Medulla oblongata (tissue), 1 donor: ENCODE data around the gene L3MBTL4.
"Not testable (repeated sequence)": the region's sequence is repeated elsewhere in the genome, so short reads cannot be mapped to it uniquely, and the experiment has no call there.

ENCODE experiments used
- DNase-seq: peaks from one replicate; pipeline ENCODE4 v3.0.0-alpha.2; 2015; ENCODE audit errors: extremely low spot score

L3MBTL4 gene

DNA sequence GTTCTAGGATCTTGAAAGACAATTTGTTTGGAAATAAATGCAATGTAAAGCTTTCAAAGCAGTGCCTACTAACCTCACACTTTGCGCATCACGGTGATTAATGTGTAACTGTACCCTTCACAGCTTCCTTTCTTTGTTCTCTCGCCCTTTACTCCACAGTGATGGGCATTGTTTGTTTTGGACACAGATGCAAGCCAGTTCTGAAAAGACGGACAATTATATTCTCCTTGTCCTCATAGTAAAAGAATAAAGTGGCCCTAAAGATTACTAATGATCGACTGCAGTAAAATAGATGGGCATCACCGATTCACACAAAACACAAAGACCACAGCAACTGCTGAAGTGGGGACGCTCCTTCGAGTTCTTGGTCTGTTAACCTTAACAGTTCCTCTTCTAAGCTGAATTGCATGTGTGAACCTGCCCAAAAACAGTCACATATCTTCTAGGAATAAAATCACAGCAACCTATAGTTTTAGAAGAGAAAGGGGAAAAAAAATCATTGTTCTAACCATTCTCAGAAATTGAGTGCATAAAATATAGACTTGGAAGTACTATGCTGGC is 7.7 kb downstream of the L3MBTL4 start:
- peak; percentile 59 for DNase-seq

DNA sequence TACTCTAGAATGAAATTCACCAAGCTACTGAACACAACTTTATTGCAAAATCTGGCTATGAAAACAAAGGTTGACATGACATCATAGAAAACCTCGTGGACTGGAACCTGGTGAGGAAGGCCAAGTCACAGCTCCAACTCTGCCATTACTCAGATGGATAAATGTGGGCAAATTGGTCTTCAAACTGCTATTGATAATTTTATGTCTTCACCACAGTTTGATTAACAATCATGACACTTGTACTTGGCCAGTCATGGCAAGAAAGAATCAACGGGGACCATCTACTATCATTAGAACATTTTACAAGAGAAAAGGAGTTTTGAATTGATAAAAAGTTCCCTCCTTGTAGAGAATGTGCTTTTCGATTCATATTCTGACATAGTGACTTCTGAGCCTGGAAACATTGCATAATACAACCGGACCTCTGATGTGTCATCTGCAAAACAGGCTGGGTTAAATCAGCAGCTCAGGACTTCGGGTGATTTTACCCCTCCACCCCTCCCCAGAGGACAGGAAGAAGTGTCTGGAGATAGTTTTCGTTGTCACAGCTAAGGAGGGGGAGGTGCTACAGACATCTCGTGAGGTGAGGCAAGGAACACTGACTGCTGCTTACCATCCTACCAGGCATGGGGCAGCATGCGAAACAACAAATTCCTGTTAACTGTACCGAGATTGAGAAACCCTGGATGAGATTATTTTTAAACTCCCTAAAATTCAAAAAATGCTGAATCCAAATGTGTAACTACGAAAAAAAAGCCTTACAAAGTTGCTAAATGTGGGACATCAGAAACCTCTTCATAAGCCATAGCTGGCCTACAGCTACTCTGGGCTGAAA is 8.4 kb downstream of the L3MBTL4 start:
- peak; percentile 9 for DNase-seq

DNA sequence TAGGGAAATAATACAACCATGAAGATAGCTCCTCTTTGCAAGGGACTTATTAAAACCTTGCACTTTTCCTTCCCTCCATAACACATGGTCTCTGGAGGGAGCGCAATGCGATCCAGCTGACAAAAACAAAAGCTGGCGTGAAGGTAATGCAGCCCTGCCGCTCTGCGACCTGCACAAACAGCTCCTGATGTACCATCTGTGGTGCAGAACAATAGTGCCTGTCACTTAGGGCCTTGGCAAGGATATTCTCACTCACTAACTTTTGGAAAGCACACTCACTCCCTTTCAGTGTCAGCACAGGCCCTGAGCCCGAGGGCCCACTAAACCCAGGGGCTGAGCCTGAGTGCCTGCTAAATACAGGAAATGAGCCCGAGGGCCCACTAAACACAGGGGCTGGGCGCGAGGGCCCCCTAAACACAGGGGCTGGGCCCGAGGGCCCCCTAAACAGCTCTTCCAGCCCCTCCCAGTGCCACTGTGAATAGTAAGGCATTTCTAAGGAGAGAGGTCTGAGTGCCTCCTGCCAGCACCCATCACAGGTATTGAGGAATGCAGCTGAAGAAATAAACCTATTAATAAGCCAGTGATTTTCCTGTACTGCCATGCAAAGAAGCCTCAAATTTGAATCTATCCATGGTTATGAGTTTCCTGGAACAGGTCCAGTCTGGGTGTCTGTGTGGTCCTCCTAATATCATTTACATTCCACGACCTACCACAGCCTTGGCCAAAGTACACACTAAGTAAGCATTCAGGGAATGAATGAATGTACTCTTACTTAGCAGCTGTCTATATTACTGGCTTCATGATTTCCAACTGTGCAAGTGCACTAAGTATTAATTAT is 9.3 kb downstream of the L3MBTL4 start:
- DNase-seq: peak; percentile 33

DNA sequence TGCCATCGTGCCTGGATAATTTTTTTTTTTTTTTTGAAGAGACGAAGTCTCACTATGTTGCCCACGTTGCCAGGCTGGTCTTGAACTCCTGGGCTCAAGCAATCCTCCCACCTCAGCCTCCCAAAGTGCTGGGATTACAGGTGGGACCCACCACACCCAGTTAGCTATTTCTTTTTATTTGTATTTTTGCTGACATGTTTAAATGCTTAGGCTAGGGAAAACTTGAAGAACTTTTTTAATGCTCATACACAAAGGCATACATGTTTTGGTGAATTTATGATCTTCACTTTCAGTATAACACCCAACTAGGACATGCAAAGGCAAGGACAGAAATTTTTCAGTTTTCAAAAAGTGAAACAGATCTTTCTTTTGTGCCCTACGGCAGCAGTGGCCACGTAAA is 9.9 kb downstream of the L3MBTL4 start:
- no peak for DNase-seq

DNA sequence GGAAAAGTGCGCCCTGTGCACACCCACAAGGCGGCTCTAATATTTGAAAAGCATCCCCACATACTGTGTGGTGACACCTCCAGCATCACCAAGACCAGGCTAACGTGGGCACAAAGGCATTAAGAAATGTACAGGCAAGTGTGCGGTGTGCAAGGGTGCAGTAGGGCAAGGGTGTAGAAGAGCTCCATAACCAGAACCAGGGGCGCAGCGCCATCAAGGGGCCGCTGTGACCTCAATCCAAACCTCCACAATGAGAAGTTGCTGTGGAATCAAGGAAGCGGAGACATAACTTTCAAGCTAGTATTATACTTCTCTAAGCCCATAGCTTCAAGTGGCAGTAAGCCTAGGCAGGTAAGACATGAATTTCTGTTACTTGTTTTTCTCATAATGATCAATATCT is 13.0 kb downstream of the L3MBTL4 start:
- DNase-seq: no peak

DNA sequence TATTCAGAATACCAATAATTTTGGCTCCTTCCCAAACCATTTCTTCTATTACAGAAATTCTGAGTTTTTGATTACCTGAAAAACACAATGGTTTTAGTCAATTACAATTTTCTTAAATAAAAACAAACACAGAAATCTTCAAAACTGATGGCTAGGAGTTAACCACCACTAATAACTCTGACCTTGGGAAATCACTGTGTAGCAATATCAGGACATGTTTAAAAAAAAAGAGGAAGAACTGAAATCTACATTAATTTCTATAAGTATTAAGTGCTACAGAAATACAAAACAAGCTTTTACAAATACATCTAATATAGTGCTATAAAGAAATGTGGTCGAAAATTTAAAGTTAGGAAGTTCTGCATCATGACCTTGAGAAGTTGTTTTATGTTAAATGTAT is 14.9 kb downstream of the L3MBTL4 start:
- no peak for DNase-seq

DNA sequence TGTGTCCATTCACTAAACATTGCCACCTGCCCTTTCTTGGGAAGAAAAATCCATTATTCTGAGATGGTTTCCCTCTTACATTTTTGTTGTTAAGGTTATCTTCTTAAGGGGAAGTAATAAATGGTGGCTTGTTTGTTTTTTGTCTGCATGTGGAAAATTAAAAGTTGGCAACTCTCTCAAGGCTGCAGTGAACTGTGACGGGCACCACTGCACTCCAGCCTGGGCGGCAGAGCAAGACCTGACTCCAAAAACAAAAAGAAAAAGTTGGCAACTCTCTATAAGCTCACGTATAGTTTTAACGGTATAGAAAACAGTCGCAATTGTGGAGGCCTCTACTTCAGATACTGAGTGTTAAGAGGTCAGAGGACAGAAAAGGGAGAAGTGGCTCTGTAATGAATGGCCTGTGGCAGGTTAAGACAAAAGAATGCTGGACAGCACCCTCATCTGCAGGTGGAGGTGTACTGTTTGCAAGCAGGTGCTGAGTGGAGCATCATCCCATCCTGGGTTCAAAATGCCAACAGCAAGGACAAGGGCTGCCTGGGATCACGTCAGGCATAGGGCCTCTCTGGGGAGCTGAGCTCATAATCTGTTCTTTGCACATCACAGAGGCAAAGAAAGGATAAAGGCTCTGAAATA is 16.7 kb downstream of the L3MBTL4 start:
- no peak for DNase-seq

DNA sequence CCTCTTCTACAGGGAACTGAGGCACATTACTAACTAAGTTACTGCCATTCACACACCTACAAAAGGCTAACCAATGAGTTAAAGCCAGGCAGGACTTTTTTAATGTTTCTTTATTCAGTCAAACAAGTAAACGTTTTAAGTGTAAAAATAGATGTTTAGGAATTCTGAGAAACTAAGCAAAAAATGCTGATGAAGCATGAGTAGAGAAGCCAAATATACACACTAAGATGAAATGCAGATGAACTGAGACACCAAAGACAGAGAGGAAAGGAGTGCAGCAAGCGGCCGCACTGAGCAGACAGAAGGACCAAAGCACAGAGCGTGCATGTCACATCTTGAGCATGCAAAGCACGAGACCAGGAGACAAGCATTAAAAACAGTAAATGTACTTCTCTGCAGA is 17.9 kb downstream of the L3MBTL4 start:
- DNase-seq: no peak

DNA sequence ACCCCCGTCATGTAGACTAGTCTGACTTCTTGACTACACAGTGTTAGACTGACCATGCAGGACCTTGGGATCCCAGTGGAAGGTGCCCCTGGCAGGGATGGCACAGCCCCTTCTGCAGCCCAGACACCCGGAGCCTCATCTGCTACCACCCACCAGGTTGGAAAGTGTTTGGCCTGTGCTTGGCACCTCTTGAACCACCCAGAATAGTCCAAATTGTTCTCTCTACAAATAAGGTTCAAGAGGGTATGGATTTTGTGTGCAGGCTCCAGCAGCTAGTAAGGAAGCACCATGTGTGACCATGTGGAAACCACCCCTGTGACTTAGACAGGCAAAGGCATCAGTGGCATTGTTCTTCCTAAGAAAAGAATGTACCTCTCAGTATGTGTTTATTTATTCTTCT is 18.4 kb downstream of the L3MBTL4 start:
- no peak for DNase-seq

DNA sequence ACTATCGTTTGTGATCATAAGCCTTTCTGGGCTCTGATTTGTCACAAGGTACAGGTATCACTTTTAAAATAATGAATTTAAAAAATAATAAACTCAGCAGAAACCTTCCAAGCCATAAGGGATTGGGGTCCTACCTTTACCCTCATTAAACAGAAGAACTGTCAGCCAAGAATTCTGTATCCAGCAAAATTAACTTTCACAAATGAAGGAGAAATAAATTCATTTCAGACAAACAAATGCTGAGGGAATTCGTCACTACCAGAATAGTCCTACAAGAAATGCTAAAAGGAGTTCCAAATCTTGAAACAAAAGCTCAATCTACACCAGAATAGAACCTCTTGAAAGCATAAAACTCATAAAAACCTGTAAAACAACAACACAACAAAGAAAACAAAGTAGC is 25.7 kb downstream of the L3MBTL4 start:
- DNase-seq: no peak

DNA sequence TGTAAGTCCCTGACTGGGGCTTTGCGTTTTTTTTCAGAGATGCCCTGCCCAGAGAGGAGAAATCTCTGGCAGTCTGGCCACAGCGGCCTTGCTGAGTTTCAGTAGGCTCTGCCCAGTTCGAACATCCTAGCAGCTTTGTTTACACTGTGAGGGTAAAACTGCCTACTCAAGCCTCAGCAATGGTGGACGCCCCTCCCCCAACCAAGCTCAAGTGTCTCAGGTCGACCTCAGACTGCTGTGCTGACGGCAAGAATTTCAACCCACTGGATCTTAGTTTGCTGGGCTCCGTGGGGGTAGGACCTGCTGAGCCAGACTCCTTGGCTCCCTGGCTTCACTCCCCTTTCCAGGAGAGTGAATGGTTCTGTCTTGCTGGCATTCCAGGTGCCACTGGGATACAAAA is 31.7 kb downstream of the L3MBTL4 start:
- no peak for DNase-seq

DNA sequence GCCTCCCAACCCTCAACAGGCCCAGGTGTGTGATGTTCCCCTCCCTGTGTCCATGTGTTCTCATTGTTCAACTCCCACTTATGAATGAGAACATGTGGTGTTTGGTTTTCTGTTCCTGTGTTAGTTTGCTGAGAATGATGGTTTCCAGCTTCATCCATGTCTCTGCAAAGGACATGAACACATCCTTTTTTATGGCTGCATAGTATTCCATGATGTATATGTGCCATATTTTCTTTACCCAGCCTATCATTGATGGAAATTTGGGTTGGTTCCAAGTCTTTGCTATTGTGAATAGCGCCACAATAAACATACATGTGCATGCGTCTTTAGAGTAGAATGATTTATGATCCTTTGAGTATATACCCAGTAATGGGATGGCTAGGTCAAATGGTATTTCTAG is 37.2 kb downstream of the L3MBTL4 start:
- DNase-seq: not testable (repeated sequence)

DNA sequence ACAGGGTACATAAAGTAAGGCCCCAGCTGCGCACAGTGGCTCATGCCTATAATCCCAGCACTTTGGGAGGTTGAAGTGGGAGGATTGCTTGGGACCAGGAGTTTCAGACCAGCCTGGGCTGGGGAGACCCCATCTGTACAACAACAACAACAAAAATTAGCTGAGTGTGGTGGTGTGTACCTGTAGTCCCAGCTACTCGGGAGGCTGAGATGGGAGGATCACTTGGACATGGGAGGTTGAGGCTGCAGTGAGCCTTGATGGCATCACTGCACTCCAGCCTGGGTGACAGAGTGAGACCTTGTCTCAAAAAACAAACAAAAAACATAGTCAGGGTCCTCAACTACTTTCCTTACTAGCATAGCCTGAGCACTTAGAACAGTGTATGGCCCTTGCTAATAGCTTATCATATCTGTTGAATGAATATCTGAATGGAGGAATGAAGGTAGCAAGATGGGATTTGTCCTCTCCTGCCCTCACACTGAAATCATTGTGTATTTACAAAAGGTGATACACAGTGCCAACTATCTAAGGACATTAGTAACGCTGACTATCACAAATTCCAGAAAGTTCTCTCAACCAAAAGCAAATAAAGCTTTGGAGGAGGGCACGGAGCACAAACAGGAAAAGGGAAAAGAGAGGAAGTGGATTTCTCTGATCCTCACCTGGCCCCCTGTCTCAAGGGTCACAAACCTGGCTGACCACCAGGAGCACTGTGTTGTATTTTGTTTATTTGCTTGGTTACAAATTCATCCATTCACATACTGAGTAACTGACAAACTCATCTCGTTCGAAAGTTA is 38.1 kb downstream of the L3MBTL4 start:
- no peak for DNase-seq

DNA sequence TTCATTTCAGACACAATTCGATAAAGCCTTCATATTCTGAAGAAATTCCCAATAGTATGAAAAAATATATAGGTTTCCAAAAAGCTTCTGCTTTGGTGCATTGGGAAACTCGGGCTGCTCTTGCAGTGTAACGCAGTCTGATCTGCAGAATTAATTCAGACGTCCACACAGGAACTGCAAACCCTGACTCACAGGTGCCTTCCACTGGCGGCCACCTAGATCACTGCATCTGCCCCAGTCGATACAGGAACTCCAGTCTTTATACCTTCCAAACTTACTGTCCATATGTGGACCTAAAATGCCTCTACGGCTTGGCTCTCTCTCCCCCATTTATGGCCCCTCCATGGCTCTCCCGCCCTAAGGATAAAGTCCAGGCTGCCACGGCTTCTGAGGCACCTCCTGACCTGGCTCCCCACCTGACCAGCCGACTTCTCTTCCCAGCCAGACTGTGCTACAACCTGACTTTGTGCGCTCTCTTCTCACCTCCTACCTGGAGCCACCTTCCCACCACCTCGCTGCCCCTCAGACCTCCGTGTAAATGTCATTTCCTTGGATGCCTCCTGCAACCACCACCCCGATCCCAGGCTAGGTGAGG is 39.7 kb downstream of the L3MBTL4 start:
- DNase-seq: no peak

DNA sequence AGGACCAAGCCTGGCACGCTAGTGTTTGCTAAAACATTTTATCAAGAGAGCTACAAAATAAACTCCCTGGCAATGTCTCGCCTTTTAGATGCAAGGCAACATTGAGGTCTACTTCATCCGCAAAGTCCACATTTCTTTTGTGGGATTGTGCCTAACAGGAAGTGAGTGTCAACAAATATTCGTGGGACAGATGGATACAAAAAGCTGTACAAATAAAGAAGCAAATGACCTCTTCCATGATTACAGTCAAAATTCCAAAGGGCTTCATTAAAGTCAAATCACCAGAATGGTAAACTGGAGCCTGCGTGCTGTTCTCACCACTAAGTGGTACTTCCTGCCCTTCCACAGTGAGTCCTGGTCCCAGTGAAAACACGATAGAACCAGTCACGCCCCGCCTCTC is 40.4 kb downstream of the L3MBTL4 start:
- DNase-seq: no peak

DNA sequence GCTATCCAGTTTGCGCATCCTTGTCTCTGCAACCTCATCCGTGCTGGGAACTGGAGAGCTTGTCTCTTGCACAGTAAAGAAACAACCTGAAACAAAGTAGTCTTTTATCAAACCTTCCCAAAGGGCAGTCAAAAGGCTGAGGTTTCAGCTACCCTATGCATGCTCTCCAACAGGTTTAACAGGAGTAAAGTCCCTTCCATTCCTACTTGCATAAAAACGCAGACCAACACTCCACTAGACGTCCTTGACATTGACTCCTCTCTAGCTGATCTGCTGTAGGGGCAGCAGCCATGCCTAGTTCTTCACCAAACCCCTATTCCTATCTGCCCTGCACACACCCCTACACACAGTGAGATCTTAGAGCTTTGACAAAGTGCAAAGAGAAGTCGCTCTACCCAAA is 41.5 kb downstream of the L3MBTL4 start:
- no peak for DNase-seq

DNA sequence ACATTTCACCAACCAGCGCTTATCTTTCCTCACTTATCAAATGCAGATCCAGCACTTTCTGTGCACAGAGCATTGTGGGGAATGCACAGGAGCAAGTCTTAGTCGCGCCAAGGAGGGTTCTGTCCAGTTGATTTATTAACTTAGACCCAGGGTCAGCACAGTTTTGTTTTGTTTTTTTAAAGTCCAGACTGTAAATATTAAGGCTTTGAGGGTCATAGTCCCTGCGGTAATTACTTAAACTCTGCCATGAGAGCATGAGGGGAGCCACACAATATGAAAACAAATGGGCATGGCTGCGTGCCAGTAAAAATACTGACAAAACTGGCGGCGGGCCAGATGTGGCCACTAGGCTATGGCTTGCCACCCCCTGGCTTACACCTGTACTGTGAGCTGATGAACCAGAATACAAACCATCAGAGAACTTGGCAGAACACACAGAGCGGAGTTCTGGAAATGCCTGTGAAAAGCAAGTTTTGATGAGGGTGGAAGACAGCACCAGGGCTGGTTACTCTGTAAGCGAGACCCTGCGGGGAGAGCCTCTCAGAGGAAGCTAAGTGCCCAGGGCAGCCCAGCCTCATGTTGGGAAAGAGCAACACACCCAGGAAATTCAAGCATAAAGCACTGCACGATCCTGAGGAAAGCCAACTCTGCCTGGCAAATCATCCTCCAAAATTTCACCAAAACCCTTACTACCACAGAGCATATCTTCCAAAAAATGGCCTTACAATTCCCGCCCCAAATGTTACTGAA is 43.6 kb downstream of the L3MBTL4 start:
- DNase-seq: no peak

DNA sequence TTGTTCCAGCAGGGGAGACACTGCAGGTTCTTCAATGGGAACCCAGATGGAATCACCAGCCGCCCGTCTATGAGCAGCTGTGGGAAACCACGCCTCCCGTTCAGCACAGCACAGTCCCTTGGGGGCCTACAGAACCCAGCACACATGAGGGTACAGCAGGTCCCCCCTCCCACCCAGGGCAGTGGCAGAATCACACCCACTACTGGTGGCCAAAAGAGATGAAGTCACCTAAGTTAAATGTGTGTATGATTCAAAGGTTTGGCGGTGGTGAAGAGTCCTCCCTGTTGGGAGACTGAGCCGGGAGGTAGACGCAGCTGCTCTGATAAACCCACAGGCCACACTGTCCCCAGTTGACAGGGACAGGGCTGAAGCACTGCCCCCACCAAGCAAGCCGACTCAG is 44.3 kb downstream of the L3MBTL4 start:
- no peak for DNase-seq

DNA sequence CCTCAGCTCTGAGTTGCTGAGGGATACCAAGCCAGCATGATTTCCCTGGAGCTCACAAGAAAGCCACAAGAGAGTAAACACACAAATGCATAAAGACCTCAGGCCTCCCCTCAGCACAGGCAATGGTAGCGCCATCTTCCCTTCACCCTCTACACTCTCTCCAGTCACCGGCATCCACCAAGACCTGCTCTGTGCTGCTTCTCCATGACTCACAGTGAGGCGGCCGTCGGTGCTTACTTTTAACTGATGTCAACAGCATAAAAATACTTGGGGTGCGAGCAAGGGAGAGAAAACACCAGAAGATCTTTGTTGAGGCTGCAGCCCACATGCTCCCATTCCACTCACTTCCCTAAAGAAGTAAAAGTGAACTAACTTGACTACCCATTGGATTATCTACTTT is 46.7 kb downstream of the L3MBTL4 start:
- no peak for DNase-seq

DNA sequence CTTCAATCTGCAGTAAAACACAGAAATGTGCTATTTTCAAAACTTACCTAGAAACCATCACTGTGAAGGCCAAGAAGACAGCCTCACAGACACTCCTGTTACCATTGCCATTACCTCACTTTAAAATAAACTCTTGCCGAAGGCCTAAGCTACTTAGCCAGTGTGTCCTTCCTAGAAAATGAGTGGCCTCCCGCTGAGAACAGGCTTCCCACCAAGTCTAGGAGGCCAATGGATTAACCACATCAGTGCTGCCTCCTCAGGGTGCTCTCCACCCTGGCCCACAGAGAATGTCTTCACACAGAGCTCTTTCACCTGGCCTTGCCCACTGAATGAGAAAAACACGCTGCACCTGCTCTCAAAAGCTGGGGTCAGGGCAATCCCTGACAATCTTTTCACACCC is 47.5 kb downstream of the L3MBTL4 start:
- DNase-seq: no peak
